ENCODE results near the gene TAF9B.
"Not testable (repeated sequence)": the region's sequence is repeated elsewhere in the genome, so short reads cannot be mapped to it uniquely, and the experiment has no call there.

Gene TAF9B

DNA sequence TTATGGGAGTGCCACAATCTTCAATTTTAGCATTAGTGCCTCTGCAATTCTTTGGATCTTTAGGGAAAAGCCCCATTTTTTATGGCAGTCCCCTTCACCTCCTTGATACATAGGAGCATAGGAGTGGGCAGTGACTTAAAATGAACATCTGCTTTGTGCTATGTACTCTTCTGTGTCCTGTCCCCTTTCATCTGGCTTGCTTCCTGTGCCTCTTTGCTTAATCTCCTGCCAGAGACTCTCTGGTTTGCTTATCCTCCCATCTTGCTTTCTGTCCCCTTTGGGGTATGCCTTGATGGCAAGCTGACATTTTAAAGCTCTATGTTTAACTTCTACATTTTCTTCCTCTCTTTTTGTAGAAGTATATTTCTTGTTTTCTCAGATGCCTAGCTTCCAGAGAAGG lies 23.1 kb downstream of the TAF9B start:
- no peak for DNase-seq (ENCODE audit: low read depth)

DNA sequence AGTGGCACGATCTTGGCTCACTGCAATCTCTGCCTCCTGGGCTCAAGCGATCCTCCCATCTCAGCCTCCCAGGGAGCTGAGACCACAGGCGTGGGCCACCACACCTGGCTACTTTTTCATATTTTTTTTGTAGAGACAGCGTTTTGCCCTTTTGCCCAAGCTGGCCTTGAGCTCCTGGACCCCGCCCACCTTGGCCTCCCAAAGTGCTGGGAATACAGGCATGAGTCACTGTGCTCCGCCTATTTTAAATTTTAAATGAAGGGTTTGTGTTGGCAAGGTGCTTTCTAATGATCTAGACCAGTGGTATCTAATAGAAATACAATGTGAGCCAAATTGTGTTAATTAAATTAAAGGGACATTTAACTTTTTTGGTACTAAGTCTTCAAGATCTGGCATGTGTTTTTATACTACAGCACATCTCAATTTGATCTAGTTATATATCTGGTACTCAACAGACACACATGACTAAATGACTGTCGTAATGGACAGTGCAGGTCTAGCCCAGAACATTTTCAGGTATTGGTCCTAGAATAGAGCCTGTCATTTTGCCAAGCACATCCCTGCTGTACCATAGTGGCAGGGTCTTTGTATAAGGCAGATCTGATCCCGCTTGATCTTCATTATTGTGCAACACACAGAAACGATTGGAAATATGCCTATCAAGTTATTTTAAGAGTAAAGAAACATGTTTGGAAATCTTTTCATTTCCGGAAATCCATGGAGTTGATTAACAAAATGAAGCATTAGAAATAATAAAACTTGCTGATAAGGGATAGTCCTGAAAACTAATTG lies 28.1 kb downstream of the TAF9B start:
- no peak for DNase-seq (ENCODE audit: low read depth)

DNA sequence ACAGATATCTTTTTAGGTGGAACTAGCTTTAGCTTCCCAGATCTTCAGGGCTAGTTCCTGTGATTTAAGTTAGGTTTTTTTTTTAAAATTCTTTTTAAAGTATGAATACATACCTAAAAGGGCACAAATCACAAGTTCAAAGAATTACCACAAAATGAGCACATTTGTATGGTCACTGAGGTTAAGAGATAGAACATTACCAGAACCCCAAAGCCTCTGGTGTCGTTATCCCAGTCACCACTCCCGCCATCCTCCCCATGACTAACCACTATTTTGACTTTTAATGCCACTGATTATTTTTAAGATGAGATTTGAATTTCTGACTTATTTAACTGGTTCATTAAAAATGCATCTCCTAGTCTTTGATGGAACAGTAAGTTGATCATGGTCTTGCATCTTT lies 30.0 kb downstream of the TAF9B start:
- DNase-seq (ENCODE audit: low read depth): no peak

DNA sequence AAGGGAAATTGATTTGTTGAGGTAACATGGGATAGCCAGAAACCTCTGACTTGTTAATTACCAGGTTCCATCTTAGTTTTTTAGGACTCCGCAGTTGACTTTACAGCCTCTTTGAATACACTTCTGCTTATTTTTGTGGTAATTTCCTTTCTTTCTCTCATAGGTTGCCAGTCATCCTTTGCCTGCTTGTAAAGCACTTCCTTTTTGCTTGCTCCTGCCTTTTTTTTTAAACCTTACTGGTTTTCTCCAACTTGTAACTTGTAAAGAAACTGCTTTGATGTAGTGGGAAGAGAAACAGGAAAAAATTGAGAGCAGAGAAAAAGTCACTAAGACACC lies 32.8 kb downstream of the TAF9B start:
- no peak for DNase-seq (ENCODE audit: low read depth)

DNA sequence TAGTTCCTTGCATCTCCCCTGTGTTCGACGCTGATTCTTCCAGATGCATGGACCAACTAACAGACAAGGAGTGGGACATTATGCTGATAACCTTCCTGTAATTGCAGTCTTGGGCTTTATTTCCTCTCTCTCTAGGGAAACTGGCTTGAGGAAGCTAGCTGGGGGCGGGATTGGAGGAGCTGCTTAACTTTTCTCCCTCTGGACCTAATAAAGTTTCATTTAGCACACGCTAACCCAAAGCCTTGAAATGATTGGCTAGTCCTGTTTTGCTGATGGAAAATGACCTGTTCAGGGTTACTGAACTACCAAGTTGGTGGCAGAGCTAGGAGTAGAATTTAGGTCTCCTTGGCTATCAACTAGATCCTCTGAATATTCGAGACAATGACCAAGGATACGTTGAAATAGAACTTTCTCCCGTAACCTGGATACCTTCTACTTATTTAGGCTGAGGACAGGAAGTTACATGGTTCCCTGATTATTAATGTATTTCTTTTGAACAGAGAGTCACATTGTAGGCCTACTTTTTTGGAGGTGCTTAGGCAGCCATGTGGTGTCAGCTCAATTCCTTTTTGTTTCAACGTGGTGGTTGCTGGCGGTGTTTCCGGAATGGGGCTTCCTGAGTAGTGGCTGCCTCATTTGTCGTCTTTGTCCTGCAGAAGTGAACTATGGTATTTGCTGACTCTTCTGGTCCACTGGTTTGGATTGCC lies 33.4 kb downstream of the TAF9B start:
- DNase-seq (ENCODE audit: low read depth): no peak

DNA sequence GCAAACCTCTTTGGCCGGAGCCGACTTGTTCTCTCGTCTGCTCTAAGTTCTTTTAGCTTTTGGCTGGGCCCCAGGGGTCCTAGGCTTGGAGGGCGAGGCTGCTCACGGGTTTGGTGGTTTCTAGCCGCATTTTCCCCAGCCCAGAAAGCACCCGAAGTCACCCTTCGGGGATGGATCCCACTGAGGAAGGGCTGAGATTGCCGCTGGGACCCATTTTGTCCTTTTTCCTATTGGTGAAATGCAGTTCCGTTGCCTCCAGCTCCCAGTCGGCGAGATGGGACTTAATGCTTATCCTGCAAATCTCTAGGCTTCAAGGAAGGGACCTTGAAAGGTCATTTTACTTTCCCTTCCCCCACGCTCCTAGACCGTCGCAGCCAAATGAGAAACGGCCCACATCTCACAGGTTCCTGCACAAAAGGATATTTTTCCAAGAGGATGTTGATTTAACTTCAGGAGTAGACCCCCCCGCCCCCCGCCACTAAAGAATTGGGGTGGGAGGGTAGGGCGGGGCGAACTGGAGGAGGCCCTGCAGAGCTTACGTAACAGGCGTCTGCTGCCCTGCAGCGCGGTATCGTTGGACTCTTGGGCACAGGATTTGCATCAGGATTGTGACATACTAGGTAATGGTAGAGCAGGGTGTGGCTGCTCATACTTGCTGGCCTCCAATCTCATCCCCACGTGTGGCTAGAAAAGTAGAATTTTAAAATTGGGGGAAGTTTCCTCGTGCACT lies 34.8 kb downstream of the TAF9B start:
- DNase-seq (ENCODE audit: low read depth): peak; percentile 8

DNA sequence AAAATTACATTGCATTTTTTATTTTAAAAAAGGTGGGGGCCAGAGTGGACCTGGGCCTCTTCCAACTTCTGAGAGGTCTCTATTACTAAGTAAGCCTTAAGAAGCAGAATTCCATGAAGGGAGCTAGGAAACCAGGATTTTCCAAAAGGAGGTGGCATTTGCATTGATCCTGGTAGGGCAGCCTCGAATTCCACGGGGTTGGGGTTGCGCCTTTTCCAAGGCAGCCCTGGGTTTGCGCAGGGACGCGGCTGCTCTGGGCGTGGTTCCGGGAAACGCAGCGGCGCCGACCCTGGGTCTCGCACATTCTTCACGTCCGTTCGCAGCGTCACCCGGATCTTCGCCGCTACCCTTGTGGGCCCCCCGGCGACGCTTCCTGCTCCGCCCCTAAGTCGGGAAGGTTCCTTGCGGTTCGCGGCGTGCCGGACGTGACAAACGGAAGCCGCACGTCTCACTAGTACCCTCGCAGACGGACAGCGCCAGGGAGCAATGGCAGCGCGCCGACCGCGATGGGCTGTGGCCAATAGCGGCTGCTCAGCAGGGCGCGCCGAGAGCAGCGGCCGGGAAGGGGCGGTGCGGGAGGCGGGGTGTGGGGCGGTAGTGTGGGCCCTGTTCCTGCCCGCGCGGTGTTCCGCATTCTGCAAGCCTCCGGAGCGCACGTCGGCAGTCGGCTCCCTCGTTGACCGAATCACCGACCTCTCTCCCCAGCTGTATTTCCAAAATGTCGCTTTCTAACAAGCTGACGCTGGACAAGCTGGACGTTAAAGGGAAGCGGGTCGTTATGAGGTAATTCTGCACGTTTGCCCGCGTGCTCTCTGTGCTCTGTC lies 35.6 kb downstream of the TAF9B start, which contains the start of gene PGK1:
Gene PGK1 (plus strand): TSS at position 626 of the 824 bp plus-strand sequence. CDS start 93 bp downstream, at position 719.
- peak; percentile 88 for DNase-seq (ENCODE audit: low read depth)

DNA sequence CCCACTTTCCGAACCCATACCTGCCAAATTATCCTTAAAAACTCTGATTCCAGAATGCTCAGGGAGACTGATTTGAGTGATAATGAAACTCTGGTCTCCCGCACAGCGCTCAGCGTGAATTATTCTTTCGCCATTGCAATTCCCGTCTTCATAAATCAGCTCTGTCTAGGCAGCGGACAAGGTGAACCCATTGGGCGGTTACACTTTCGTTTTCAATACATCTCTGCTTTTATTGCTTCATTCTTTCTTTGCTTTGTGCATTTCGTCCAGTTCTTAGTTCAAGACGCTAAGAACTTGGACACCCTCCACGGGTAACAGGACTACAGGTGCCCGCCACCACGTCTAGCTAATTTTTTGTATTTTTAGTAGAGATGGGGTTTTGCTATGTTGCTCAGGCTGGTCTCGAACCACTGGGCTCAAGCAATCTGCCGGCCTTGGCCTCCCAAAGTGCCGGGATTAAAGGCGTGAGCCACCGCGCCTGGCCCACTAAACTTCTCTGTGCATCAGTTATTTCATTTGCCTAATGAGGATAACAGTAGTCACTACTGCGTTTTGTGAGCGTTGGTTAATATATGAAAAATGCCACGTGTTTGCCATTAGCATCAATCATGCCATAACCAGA lies 36.3 kb downstream of the TAF9B start:
- DNase-seq (ENCODE audit: low read depth): no peak

DNA sequence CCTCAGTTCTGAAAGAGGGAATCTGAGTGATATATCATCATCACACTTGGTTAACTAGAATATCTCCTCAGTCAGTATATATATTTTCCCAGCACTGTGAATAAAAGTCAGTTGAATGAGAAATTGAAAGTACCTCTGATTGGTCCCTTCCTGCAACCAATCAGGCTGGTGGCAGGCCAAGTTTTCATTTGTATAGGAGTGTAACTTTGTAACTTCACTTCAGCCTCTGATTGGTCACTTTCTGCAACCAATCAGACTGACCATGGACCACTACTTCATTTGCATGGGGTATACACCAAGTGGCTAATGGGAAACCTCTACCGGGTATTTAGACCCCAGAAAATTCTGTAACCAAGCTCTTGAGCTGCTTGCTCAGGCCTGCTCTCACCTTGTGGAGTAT lies 37.4 kb downstream of the TAF9B start:
- no peak for DNase-seq (ENCODE audit: low read depth)

DNA sequence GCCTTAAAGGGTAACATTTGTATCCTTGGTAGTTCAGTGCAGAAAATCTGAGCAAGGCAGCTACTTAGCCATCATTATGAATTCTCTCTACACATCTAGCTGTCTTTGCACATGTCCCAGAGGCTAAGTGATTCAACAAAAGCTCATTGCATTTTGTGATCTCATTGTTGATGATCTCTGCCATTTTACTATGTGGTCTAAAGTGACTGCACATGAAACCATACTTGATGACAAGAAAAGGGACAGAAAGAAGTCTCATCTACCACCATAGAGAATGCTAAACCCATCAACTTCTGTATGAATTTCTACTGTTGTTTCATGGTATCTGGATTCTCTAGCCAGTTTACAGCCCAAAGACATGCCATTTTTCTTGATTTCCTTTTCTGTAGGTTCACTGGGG lies 41.3 kb downstream of the TAF9B start:
- DNase-seq (ENCODE audit: low read depth): no peak

DNA sequence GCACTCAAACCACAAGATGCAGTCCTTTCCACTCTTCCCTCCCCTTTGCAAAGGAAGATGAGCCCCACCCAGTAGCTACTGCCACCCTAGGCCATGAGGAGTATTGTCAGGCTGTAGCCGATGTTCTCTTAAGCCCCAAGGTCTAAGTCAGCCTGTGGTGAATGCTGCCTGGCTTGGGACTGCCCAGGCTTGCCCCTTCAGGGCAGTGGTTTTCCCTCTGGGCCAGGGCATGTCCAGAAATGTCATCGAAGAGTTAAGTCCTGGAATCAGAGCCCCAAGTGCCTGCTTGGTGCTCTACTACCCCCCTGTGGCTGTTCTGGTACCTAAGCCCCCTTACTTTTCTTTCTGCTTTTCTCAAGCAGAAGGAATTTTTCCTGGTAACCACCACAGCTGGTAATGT lies 47.2 kb downstream of the TAF9B start:
- DNase-seq (ENCODE audit: low read depth): no peak

DNA sequence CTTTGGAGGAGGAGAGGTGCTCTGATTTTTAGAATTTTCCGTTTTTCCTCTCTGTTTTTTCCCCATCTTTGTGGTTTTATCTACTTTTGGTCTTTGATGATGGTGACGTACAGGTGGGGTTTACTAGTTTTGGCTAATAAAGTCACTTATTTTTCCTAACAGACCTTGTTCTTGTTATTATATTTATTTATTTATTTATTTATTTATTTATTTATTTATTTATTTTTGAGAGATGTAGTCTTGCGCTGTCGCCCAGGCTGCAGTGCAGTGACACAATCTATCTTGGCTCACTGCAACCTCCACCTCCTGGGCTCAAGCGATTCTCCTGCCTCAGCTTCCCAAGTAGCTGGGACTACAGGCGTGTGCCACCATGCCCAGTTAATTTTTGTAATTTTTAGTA lies 58.0 kb downstream of the TAF9B start:
- not testable (repeated sequence) for DNase-seq (ENCODE audit: low read depth)
